UCSD-AML1 (cell line): ENCODE results near the gene NUP133.

Source experiments
- DNase-seq: peaks from one replicate; lab custom pipeline; 2025; ENCODE audit not compliant: unreplicated experiment; lab: John Stamatoyannopoulos, UW

The NUP133 gene

DNA sequence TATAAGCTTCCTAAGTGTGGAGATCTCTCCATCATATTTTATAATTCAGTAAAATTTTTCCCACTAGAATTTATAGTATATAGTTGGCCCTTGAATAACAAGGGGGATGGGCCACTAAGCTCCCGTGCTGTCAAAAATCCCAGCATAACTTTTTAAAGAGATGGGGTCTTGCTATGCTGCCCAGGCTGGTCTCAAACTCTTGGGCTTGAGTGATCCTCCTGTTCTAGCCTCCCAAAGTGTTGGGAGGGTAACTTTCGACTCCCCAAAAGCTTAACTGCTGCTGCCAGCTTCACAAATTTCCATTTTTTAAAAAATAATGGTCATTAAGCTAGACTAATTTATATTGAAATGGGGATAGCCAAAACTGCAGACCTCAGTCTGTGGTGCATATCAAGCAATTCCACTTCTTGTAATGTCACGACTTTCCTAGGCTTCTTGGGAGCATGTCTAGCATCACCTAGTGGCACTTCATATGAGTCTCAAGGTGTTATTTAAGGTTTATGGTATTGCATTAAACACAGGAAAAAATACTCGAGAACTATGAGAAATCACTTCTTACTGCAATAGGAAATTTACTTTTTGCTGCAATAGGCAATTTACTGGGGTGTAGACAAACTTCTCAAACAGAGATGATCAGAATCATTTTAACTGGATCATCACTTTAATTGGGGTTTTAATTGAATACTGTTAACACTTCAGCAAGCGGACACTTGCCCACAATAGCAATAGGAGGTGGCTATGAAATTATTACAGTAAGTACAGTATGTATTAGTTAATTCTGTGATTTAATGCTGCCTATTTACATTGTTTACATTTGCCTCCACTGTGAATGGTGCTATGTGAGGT is 55.0 kb downstream of the NUP133 start:
- no peak for DNase-seq

- no peak for DNase-seq
Measured at GRCh38 chr1:229448845-229449244, 59.3 kb downstream of the NUP133 start.

GRCh38 chr1:229448354-229448753 is 59.8 kb downstream of the NUP133 start:
- no peak for DNase-seq

- DNase-seq, result no peak
Measured at GRCh38 chr1:229447809-229448252, 60.3 kb downstream of the NUP133 start.

- DNase-seq, result no peak
Measured at GRCh38 chr1:229445828-229446227, 62.3 kb downstream of the NUP133 start.

DNA sequence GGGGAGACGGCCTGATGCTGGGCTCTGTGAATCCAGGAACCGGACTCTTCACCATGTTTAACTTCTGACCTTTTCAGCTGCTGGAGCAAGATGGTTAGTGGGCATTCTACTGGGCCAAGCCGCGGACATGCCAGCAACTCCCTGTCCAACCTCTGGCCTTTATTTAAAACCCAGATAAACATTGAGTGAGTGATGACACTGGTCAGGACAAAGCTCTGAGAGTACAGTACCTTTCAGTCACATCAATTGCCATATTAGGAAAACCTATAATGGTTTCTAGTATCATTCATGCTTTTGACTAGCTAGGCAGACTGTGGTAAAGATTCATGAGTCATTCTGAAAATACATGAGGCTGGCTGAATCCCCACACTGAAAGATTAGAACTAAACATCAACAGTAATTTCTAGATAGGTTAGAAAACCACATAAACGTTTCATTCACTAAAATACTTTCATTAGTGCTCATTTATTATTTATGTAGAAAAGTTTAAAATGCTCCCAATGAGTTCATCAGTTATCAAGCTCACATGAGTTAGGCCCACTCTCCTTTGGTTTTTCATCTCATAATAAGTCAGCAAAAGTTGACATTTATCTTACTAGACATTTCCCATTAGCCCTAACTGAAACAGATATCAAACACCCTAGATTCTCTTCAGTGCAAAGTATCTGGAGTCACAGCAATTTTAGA is 67.1 kb downstream of the NUP133 start:
- DNase-seq, result no peak

DNA sequence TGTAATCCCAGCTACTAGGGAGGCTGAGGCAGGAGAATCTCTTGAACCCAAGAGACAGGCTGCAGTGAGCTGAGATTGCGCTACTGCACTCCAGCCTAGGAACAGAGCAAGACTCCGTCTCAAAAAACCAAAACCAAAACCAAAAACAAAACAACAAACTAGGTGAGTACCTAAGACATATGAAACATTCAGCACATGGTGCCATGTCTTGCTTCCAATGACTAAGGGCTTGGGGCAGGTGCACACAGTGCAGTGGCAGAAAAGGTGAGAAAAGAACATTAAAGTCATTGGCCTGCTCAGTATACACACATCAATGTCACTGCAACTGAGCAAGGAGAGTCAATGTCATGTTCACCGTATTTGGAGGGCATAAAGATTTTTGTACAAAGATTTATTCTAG is 70.1 kb downstream of the NUP133 start:
- no peak for DNase-seq

- DNase-seq, result no peak
Measured at GRCh38 chr1:229437443-229437842, 70.7 kb downstream of the NUP133 start.

GRCh38 chr1:229436201-229436600 is 71.9 kb downstream of the NUP133 start:
- DNase-seq, result no peak

GRCh38 chr1:229434641-229435051 is 73.5 kb downstream of the NUP133 start:
- DNase-seq, result no peak

DNA sequence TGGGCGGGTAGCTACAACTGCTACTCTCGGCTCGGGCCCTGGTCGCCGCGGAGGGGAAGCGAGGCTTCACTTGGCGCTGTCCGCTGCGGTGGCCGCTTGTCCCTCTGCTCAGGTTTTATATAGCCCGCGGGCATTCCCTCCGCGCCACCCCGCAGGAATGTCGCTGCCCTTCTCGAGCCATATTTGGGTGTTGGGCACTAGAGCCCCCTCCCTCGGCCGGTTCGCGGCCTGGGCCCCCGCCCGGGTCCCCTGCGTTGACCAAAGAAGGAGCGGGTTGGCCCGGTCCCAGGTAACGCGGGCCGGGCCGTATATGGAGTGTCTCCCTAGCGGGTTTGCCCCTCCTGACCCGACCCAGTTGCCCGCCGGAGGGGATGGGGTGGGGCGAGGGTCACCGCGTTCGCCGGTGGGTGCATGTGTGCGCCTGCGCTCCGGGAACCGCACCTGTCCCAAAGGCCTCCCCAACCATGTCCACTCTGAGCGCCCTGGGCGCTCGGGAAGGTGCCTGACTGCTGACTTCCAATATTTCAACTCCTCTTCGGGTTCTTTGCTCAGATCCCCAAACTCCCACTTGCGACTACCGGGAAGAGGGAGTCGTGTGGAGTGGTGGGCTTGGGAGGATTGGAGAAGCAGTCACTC is 74.0 kb downstream of the NUP133 start, which contains the start of gene ACTA1:
TSS of gene ACTA1 (minus strand) at position 90 of the 636 bp plus-strand sequence. CDS start 979 bp downstream, outside the sequence.
- no peak for DNase-seq

GRCh38 chr1:229433364-229434004 is 74.7 kb downstream of the NUP133 start:
- DNase-seq, result no peak

DNA sequence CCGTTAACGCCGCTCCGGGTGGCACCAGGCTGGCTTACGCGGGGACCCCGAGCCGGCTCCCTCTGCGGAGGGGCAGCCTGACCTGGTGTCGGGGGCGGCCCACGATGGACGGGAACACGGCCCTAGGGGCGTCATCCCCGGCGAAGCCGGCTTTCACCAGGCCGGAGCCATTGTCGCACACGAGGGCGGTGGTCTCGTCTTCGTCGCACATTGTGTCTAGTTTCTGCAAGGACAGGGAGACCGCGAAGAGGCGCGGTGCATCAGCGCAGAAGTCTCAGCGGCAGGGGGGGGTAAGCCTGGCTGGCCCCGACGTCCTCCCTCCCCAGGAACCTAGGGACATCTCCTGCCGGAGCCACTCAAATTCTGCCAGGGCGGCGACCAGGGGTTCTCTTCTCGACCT is 75.2 kb downstream of the NUP133 start:
- no peak for DNase-seq

GRCh38 chr1:229432116-229432461 is 76.1 kb downstream of the NUP133 start:
- DNase-seq, result no peak

- no peak for DNase-seq
Measured at GRCh38 chr1:229431284-229432115, 76.6 kb downstream of the NUP133 start.

DNA sequence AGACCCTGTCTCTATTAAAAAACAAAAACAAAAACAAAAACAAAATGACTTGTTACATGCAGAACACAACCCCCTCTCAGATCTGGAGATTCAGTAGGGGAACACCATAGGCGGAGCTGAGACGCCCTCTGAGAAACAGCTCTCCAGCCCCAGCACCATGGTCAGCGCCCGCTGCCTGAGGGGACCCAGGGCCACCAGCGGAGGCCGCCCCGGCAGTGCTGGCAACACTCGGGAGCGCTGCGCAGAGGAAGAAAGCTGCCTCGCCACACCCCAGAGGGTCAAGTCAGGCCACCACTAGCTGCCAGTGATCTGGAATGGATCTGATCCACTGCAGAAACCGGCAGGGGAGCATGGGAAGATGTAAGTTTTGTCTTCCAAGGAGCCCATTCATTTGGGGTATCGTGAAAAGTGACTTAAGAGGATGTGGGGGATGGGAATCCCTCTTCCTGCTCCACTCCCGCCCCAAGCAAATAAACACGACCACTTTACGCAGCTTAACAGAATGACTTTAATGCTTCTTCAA is 77.3 kb downstream of the NUP133 start:
- DNase-seq, result peak; percentile 54

- DNase-seq, result no peak
Measured at GRCh38 chr1:229428256-229428655, 79.9 kb downstream of the NUP133 start.

DNA sequence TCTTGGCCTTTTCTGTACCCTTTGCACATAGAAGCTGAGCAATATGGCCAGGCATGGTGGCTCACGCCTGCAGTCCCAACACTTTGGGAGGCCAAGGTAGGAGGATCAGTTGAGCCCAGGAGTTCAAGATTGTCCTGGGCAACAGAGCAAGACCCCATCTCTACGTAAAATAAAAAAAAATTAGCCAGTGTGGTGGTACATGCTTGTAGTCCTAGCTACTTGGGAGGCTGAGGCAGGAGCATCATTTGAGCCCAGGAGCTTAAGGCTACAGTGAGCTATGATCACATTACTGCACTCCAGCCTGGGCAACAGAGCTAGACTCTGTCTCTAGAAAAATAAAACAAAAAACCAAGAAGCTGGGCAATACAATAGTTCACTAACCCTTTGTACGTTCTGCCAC is 80.6 kb downstream of the NUP133 start:
- no peak for DNase-seq

- no peak for DNase-seq
Measured at GRCh38 chr1:229425564-229426159, 82.5 kb downstream of the NUP133 start.

GRCh38 chr1:229420765-229421164 is 87.4 kb downstream of the NUP133 start:
- no peak for DNase-seq
